HG03175 (cell line): ENCODE measurements around the gene MPDU1.
A peak's percentile ranks its signal among the peaks of the same experiment; 100 is the strongest.

Experiments
- ATAC-seq: cut with Tn5 transposase; IDR thresholded peaks from one replicate; pipeline ENCODE4 v1.9.1; 2021; ENCODE audit warnings: mild to moderate bottlenecking, moderate library complexity; ENCODE audit not compliant: unreplicated experiment

MPDU1 gene

DNA sequence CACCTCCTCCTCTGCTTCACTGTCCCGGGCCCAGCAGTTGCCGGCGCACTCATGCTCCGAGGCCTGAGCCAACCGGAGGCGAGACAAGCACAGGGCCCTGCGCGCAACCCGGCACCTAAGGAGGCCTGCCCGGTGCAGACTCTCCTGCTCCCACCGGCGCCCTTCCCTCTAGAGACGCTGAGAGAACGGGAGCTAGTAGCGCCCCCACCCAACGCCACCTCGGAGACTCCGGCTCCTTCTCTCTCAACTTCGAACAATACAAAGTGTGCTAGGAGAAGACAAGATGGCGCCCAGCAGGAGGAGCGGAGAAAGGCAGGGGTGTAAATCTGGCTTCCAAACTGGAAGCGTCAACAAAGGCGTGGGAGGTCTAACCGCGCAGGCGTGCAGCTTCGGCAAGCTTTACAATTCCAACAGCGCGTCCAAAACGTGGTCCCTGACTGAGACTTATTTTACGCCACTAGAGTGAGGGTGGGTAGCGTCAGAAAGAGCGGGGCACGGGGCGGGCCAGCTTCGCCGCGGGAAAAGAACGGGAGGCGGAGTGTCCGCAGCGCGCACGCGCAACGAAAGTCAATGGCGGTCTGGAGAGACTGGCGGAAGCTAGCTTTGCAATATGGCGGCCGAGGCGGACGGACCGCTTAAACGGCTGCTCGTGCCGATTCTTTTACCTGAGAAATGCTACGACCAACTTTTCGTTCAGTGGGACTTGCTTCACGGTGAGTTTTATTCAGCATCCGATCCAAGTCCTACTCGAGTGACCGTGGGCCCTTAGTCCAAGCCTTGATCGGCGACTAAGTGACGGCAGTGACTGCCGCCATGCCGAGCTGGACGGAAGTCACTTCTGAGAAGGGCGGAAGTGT lies at the start of gene MPDU1:
MPDU1 (plus strand) TSS at position 600 of the 857 bp plus-strand sequence; CDS start at position 611, 11 bp downstream.
- ATAC-seq = peak; percentile 67

- no peak for ATAC-seq
Measured at GRCh38 chr17:7538050-7538449, 45.6 kb upstream of the MPDU1 start.

GRCh38 chr17:7538891-7539545 lies 44.6 kb upstream of the MPDU1 start:
- ATAC-seq = no peak

GRCh38 chr17:7541074-7541621 lies 42.5 kb upstream of the MPDU1 start:
- no peak for ATAC-seq

- no peak for ATAC-seq
Measured at GRCh38 chr17:7544911-7545310, 38.7 kb upstream of the MPDU1 start.

GRCh38 chr17:7548585-7549400 lies 34.9 kb upstream of the MPDU1 start, which contains the start of gene TNFSF12:
TNFSF12 (plus strand) TSS chr17:7549058; CDS start chr17:7549154, 96 bp downstream.
- peak; percentile 40 for ATAC-seq

- peak; percentile 31 for ATAC-seq
Measured at GRCh38 chr17:7549401-7550055, 34.1 kb upstream of the MPDU1 start.

DNA sequence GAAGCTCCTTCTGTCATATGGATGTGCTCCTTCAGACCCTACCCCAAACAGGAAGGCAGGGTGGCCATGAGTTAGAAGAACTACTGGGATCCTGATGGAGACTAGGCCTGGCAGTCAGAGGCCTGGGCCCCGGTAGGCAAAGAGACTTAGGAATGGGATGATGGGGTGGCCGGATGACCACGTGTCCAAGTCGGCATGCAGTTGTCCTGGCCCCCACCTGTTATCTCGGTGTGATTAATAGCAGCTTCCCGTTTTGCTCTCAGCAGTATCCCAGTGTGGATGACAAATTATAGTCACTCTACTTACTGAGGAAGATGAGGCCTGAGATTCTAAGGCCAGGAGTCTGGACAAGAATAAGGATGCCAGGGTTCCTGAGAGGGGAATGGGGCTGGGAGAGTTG lies 33.3 kb upstream of the MPDU1 start:
- ATAC-seq = no peak

GRCh38 chr17:7551396-7551795 lies 32.3 kb upstream of the MPDU1 start:
- no peak for ATAC-seq

GRCh38 chr17:7552621-7553051 lies 31.0 kb upstream of the MPDU1 start:
- ATAC-seq = no peak

- ATAC-seq = no peak
Measured at GRCh38 chr17:7553356-7553755, 30.3 kb upstream of the MPDU1 start.

GRCh38 chr17:7555320-7555948 lies 28.2 kb upstream of the MPDU1 start:
- ATAC-seq = no peak

- no peak for ATAC-seq
Measured at GRCh38 chr17:7556627-7557026, 27.0 kb upstream of the MPDU1 start.

DNA sequence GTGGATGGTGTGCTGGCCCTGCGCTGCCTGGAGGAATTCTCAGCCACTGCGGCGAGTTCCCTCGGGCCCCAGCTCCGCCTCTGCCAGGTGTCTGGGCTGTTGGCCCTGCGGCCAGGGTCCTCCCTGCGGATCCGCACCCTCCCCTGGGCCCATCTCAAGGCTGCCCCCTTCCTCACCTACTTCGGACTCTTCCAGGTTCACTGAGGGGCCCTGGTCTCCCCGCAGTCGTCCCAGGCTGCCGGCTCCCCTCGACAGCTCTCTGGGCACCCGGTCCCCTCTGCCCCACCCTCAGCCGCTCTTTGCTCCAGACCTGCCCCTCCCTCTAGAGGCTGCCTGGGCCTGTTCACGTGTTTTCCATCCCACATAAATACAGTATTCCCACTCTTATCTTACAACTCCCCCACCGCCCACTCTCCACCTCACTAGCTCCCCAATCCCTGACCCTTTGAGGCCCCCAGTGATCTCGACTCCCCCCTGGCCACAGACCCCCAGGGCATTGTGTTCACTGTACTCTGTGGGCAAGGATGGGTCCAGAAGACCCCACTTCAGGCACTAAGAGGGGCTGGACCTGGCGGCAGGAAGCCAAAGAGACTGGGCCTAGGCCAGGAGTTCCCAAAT lies 26.4 kb upstream of the MPDU1 start:
- no peak for ATAC-seq

- peak; percentile 33 for ATAC-seq
Measured at GRCh38 chr17:7557775-7558543, 25.7 kb upstream of the MPDU1 start.

- ATAC-seq = no peak
Measured at GRCh38 chr17:7558544-7559319, 24.9 kb upstream of the MPDU1 start, which contains the start of gene TNFSF13. TNFSF13 (plus strand) TSS chr17:7558750; CDS start chr17:7559040, 290 bp downstream.

- no peak for ATAC-seq
Measured at GRCh38 chr17:7559320-7560171, 24.1 kb upstream of the MPDU1 start.
